Neuron (in vitro differentiated cells): Measurements from ENCODE around the gene TNFRSF8.

ENCODE experiments used
- H2AFZ ChIP-seq: one replicate; pipeline ENCODE4 v1.6.1; 2013; ENCODE audit warnings: low read depth, mild to moderate bottlenecking, inconsistent platforms, low read length, moderate library complexity
- H3K27me3 ChIP-seq: one replicate; pipeline ENCODE4 v1.6.1; 2013; ENCODE audit warnings: low read length; ENCODE audit not compliant: insufficient read depth
- H3K36me3 ChIP-seq: one replicate; pipeline ENCODE4 v1.6.1; 2013; ENCODE audit warnings: low read length; ENCODE audit not compliant: insufficient read depth
- H3K4me1 ChIP-seq: one replicate; pipeline ENCODE4 v1.6.1; 2013; ENCODE audit warnings: low read length; ENCODE audit not compliant: insufficient read depth
- H3K4me3 ChIP-seq: 2 replicates; pipeline ENCODE4 v1.5.1; 2013; ENCODE audit warnings: mild to moderate bottlenecking, low read length, moderate library complexity
- H3K9me3 ChIP-seq: one replicate; pipeline ENCODE4 v1.6.1; 2013; ENCODE audit warnings: low read length

The TNFRSF8 gene

GRCh38 chr1:12174924-12175810 is 112.1 kb downstream of the TNFRSF8 start:
- no peaks in the 10 kb centered on the region for H3K27me3 ChIP-seq
- no peaks in the 10 kb centered on the region for H3K9me3 ChIP-seq
- H3K4me3 ChIP-seq = no peak overlapping the region

GRCh38 chr1:12176298-12177118 is 113.4 kb downstream of the TNFRSF8 start:
- H3K9me3 ChIP-seq = no peaks in the 10 kb centered on the region
- no peak overlapping the region for H2AFZ ChIP-seq
- no peak overlapping the region for H3K4me3 ChIP-seq
- no peaks in the 10 kb centered on the region for H3K27me3 ChIP-seq
- no peaks in the 10 kb centered on the region for H3K36me3 ChIP-seq
- H3K4me1 ChIP-seq = peaks cover 28% of the 10 kb centered on the region

More at GRCh38 chr1:12174924-12175810, 112.1 kb downstream of the TNFRSF8 start:
- peaks cover 28% of the 10 kb centered on the region for H3K4me1 ChIP-seq
- no peaks in the 10 kb centered on the region for H3K36me3 ChIP-seq
- no peak overlapping the region for H2AFZ ChIP-seq

- Histone ChIP-seq H2AFZ (no peak overlapping the region), H3K27me3 (no peaks in the 10 kb centered on the region), H3K9me3 (no peaks in the 10 kb centered on the region), H3K4me3 (no peak overlapping the region), H3K4me1 (peaks cover 28% of the 10 kb centered on the region), H3K36me3 (no peaks in the 10 kb centered on the region)
These were observed 114.3 kb downstream of the TNFRSF8 start for GRCh38 chr1:12177156-12177998.

GRCh38 chr1:12177999-12178441 is 114.9 kb downstream of the TNFRSF8 start:
- Histone ChIP-seq H2AFZ (no peak overlapping the region), H3K4me3 (no peak overlapping the region), H3K36me3 (no peaks in the 10 kb centered on the region), H3K9me3 (no peaks in the 10 kb centered on the region), H3K4me1 (peaks cover 28% of the 10 kb centered on the region), H3K27me3 (no peaks in the 10 kb centered on the region)

- Histone ChIP-seq H3K9me3 (no peaks in the 10 kb centered on the region), H3K4me1 (peaks cover 28% of the 10 kb centered on the region), H3K4me3 (no peak overlapping the region), H2AFZ (no peak overlapping the region), H3K27me3 (no peaks in the 10 kb centered on the region), H3K36me3 (no peaks in the 10 kb centered on the region)
These were observed 115.4 kb downstream of the TNFRSF8 start for GRCh38 chr1:12178511-12178910.

- Histone ChIP-seq H2AFZ (no peak overlapping the region), H3K9me3 (no peaks in the 10 kb centered on the region), H3K36me3 (no peaks in the 10 kb centered on the region), H3K27me3 (no peaks in the 10 kb centered on the region), H3K4me1 (peaks cover 33% of the 10 kb centered on the region), H3K4me3 (no peak overlapping the region)
These were observed 116.0 kb downstream of the TNFRSF8 start for GRCh38 chr1:12179111-12179519.

- Histone ChIP-seq H3K4me1 (peaks cover 34% of the 10 kb centered on the region), H3K4me3 (no peak overlapping the region), H3K9me3 (no peaks in the 10 kb centered on the region), H3K36me3 (no peaks in the 10 kb centered on the region), H3K27me3 (no peaks in the 10 kb centered on the region), H2AFZ (no peak overlapping the region)
These were observed 116.6 kb downstream of the TNFRSF8 start for GRCh38 chr1:12179676-12180075.

- Histone ChIP-seq H2AFZ (no peak overlapping the region), H3K9me3 (no peaks in the 10 kb centered on the region), H3K4me1 (peaks cover 34% of the 10 kb centered on the region), H3K27me3 (no peaks in the 10 kb centered on the region), H3K36me3 (no peaks in the 10 kb centered on the region), H3K4me3 (no peak overlapping the region)
These were observed 117.2 kb downstream of the TNFRSF8 start for GRCh38 chr1:12180315-12180714.

- H2AFZ ChIP-seq = no peak overlapping the region
- H3K9me3 ChIP-seq = no peaks in the 10 kb centered on the region
- H3K36me3 ChIP-seq = no peaks in the 10 kb centered on the region
- H3K4me3 ChIP-seq = no peak overlapping the region
- H3K4me1 ChIP-seq = peaks cover 36% of the 10 kb centered on the region
- H3K27me3 ChIP-seq = no peaks in the 10 kb centered on the region
These were observed 117.8 kb downstream of the TNFRSF8 start for GRCh38 chr1:12180903-12181302.

- H2AFZ ChIP-seq = no peak overlapping the region
- H3K4me3 ChIP-seq = no peak overlapping the region
- no peaks in the 10 kb centered on the region for H3K27me3 ChIP-seq
- H3K36me3 ChIP-seq = no peaks in the 10 kb centered on the region
- H3K9me3 ChIP-seq = no peaks in the 10 kb centered on the region
- peaks cover 39% of the 10 kb centered on the region for H3K4me1 ChIP-seq
These were observed 118.5 kb downstream of the TNFRSF8 start for GRCh38 chr1:12181568-12181967.

- H2AFZ ChIP-seq = no peak overlapping the region
- no peaks in the 10 kb centered on the region for H3K9me3 ChIP-seq
- H3K4me3 ChIP-seq = no peak overlapping the region
- peaks cover 39% of the 10 kb centered on the region for H3K4me1 ChIP-seq
- H3K27me3 ChIP-seq = no peaks in the 10 kb centered on the region
- H3K36me3 ChIP-seq = no peaks in the 10 kb centered on the region
These were observed 119.4 kb downstream of the TNFRSF8 start for GRCh38 chr1:12182410-12182984.

GRCh38 chr1:12183095-12183794 is 120.1 kb downstream of the TNFRSF8 start:
- peaks cover 40% of the 10 kb centered on the region for H3K4me1 ChIP-seq
- H3K36me3 ChIP-seq = no peaks in the 10 kb centered on the region
- no peak overlapping the region for H2AFZ ChIP-seq
- H3K9me3 ChIP-seq = no peaks in the 10 kb centered on the region
- H3K4me3 ChIP-seq = no peak overlapping the region
- no peaks in the 10 kb centered on the region for H3K27me3 ChIP-seq
